ENCODE measurements around the gene PCDHGA11.

DNA sequence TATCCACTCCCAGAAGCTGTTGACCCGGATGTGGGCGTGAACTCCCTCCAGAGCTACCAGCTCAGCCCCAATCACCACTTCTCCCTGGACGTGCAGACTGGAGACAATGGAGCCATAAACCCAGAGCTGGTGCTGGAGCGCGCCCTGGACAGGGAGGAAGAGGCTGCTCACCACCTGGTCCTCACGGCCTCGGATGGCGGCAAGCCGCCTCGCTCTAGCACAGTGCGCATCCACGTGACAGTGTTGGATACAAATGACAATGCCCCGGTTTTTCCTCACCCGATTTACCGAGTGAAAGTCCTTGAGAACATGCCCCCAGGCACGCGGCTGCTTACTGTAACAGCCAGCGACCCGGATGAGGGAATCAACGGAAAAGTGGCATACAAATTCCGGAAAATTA is 27.6 kb upstream of the PCDHGA11 start:
- TF ChIP-seq CTCF (IDR thresholded peaks at IDR 0.05) (no peak), POLR2A (IDR thresholded peaks at IDR 0.05) (no peak), POLR2AphosphoS5 (IDR thresholded peaks at IDR 0.05; ENCODE audit: insufficient read depth in 1 of 2, low read depth in 1 of 2) (no peak)
